Gastrocnemius medialis (tissue), 4 donors: ENCODE measurements around the gene ACCSL.

Experiments
- POLR2A ChIP-seq, 2 donors: fragments of 450-650 bp; IDR thresholded peaks; one replicate each; pipeline ENCODE4 v1.6.1; 2017; ENCODE audit warnings: antibody characterized with exemption in 2 of 2, mild to moderate bottlenecking in 2 of 2, moderate library complexity in 2 of 2
- TF ChIP-seq, protein P1 (sequence below), 5 experiments: fragments of 450-650 bp in 3 of 5; fragments of 200-600 bp in 2 of 5; sonication (generic) in 2 of 5; IDR thresholded peaks in 4 of 5; conservative IDR thresholded peaks in 1 of 5; 1 replicate in 4 of 5; 2 replicates in 1 of 5; pipeline ENCODE4 v1.5.1; 2016 to 2019; ENCODE audit warnings: antibody characterized with exemption in 5 of 5, mild to moderate bottlenecking in 3 of 5, moderate library complexity in 3 of 5

- TF ChIP-seq, protein P1, sequence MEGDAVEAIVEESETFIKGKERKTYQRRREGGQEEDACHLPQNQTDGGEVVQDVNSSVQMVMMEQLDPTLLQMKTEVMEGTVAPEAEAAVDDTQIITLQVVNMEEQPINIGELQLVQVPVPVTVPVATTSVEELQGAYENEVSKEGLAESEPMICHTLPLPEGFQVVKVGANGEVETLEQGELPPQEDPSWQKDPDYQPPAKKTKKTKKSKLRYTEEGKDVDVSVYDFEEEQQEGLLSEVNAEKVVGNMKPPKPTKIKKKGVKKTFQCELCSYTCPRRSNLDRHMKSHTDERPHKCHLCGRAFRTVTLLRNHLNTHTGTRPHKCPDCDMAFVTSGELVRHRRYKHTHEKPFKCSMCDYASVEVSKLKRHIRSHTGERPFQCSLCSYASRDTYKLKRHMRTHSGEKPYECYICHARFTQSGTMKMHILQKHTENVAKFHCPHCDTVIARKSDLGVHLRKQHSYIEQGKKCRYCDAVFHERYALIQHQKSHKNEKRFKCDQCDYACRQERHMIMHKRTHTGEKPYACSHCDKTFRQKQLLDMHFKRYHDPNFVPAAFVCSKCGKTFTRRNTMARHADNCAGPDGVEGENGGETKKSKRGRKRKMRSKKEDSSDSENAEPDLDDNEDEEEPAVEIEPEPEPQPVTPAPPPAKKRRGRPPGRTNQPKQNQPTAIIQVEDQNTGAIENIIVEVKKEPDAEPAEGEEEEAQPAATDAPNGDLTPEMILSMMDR (IDR thresholded peaks at IDR 0.05 in 4 of 5, conservative IDR thresholded peaks at IDR 0.05 in 1 of 5): no peak
- TF ChIP-seq POLR2A (IDR thresholded peaks at IDR 0.05): no peak
Measured at GRCh38 chr11:43998308-43998707, 49.5 kb upstream of the ACCSL start.
